Left lung (tissue), 10 donors: ENCODE data around the gene GRIK3. TPM values are rescaled to one million over a fixed set of nuclear protein-coding genes. Genes with fewer than 3 reads are reported as not detected.

Experiments used
- ATAC-seq: fragments of 200-7000 bp; cut with Tn5 transposase; one replicate; pipeline ENCODE4 v1.9.1; 2020; ENCODE audit warnings: moderate library complexity
- DNase-seq, 4 donors: peaks; one replicate each; pipeline ENCODE4 v3.0.0-alpha.2; 2013 to 2020
- H3K27ac ChIP-seq, 2 donors: fragments of 200-600 bp; sonication (generic) in 1 of 2; one replicate each; pipeline versions ENCODE4 v1.5.0 to v1.8.0; 2020 to 2021
- H3K27me3 ChIP-seq, 2 donors: fragments of 200-600 bp; sonication (generic) in 1 of 2; one replicate each; pipeline versions ENCODE4 v1.5.0 to v1.8.0; 2020 to 2021
- H3K36me3 ChIP-seq, 2 donors: fragments of 200-600 bp; sonication (generic) in 1 of 2; one replicate each; pipeline versions ENCODE4 v1.5.0 to v1.8.0; 2020 to 2021
- H3K4me1 ChIP-seq, 2 donors: fragments of 200-600 bp; one replicate each; pipeline ENCODE4 v1.8.0; 2021
- H3K4me3 ChIP-seq, 2 donors: fragments of 200-600 bp; sonication (generic) in 1 of 2; one replicate each; pipeline versions ENCODE4 v1.5.0 to v1.8.0; 2020 to 2021; ENCODE audit warnings: mild to moderate bottlenecking in 1 of 2
- H3K9me3 ChIP-seq, 2 donors: fragments of 200-600 bp; sonication (generic) in 1 of 2; one replicate each; pipeline versions ENCODE4 v1.5.0 to v1.8.0; 2020 to 2021
- CTCF ChIP-seq, 2 donors: fragments of 200-600 bp; sonication (generic) in 1 of 2; IDR thresholded peaks; one replicate each; pipeline versions ENCODE4 v1.5.0 to v1.8.0; 2021; ENCODE audit warnings: antibody characterized with exemption in 2 of 2
- intact Hi-C, 2 donors: fragments of 100-400 bp; cut with DNase I; formaldehyde crosslinking; loops; one replicate each; pipeline versions ENCODE4 v1.11.2 to v1.14.2; 2022
- polyA plus RNA-seq, 6 donors: library from polyadenylated mRNA; unstranded; fragments of 120-200 nt; gene quantifications; one replicate each; pipeline ENCODE4 v1.2.1, GENCODE V29; 2013; ENCODE audit not compliant: insufficient read length in 6 of 6
- total RNA-seq, 2 donors: library from RNA; stranded (reverse); fragmentation: NEBNext Ultra II Directional; extraction: Animal tissue kit (Norgen Biotek cat#: 25700); gene quantifications; one replicate each; pipeline ENCODE4 v1.2.1, GENCODE V29; 2021
- donor health status: DM: no; HTN: yes; CAD: no.
- donor health status: DM: no; HTN: no; CAD: no.

Gene GRIK3
- total and polyA plus RNA-seq, 8 donors = 0.18 to 1.2 (median 0.48) TPM; not detected in 1

- TF ChIP-seq CTCF (IDR thresholded peaks at IDR 0.05) = no peak
- Histone ChIP-seq H3K27me3 (peaks cover 16 to 69% of the 10 kb centered on the region in 2 donors), H3K4me3 (no peak overlapping the region), H3K9me3 (no peaks in the 10 kb centered on the region), H3K4me1 (no peaks in the 10 kb centered on the region), H3K27ac (no peak overlapping the region), H3K36me3 (no peaks in the 10 kb centered on the region)
- intact Hi-C loops = no loop called here
- ATAC-seq (no peak), DNase-seq (no peak)
Measured at GRCh38 chr1:36775716-36776115, 258.6 kb downstream of the GRIK3 start.

GRCh38 chr1:36773827-36774541, 260.3 kb downstream of the GRIK3 start:
- intact Hi-C loops = no loop called here
- no peak for TF ChIP-seq CTCF (IDR thresholded peaks at IDR 0.05)
- Histone ChIP-seq H3K27ac (no peak overlapping the region), H3K4me3 (no peak overlapping the region), H3K36me3 (no peaks in the 10 kb centered on the region), H3K4me1 (no peaks in the 10 kb centered on the region), H3K9me3 (no peaks in the 10 kb centered on the region), H3K27me3 (peaks cover 20 to 83% of the 10 kb centered on the region in 2 donors)
- no peak for DNase-seq
- no peak for ATAC-seq

- DNase-seq = no peak
- H3K27ac ChIP-seq = no peak overlapping the region
- no peaks in the 10 kb centered on the region for H3K9me3 ChIP-seq
- no peak overlapping the region for H3K4me3 ChIP-seq
- no peaks in the 10 kb centered on the region for H3K36me3 ChIP-seq
- peaks cover 20 to 83% of the 10 kb centered on the region in 2 donors for H3K27me3 ChIP-seq
- no peak for TF ChIP-seq CTCF (IDR thresholded peaks at IDR 0.05)
- intact Hi-C loops = no loop called here
- no peak for ATAC-seq
- H3K4me1 ChIP-seq = no peaks in the 10 kb centered on the region
Measured at GRCh38 chr1:36772647-36773495, 261.4 kb downstream of the GRIK3 start.

GRCh38 chr1:36771660-36772284, 262.5 kb downstream of the GRIK3 start:
- Histone ChIP-seq H3K4me1 (no peaks in the 10 kb centered on the region), H3K27ac (no peak overlapping the region), H3K4me3 (no peak overlapping the region), H3K27me3 (peaks cover 20 to 74% of the 10 kb centered on the region in 2 donors), H3K9me3 (no peaks in the 10 kb centered on the region), H3K36me3 (no peaks in the 10 kb centered on the region)
- ATAC-seq = no peak
- intact Hi-C loops = no loop called here
- TF ChIP-seq CTCF (IDR thresholded peaks at IDR 0.05) = no peak
- no peak for DNase-seq

- Histone ChIP-seq H3K4me1 (no peaks in the 10 kb centered on the region), H3K36me3 (no peaks in the 10 kb centered on the region), H3K4me3 (no peak overlapping the region), H3K27me3 (peaks cover 20 to 69% of the 10 kb centered on the region in 2 donors), H3K9me3 (no peaks in the 10 kb centered on the region), H3K27ac (no peak overlapping the region)
- intact Hi-C loops = no loop called here
- DNase-seq (no peak), ATAC-seq (no peak)
- TF ChIP-seq CTCF (IDR thresholded peaks at IDR 0.05) = no peak
Measured at GRCh38 chr1:36771240-36771639, 263.1 kb downstream of the GRIK3 start.
